H9 (cell line): ENCODE data around the gene ADARB2. TPM values are rescaled to one million over a fixed set of nuclear protein-coding genes. Genes with fewer than 3 reads are reported as not detected.

Experiments
- DNase-seq: peaks from one replicate; pipeline ENCODE4 v3.0.0-alpha.2; 2017
- H2AFZ ChIP-seq: one replicate; pipeline ENCODE4 v1.6.1; 2013; ENCODE audit warnings: mild to moderate bottlenecking, low read length, control low read depth, moderate library complexity
- H2AK5ac ChIP-seq: 2 replicates; pipeline ENCODE4 v1.6.1; 2013; ENCODE audit warnings: low read length, control low read depth, mixed read lengths; ENCODE audit not compliant: insufficient read length
- H2BK120ac ChIP-seq: one replicate; pipeline ENCODE4 v1.6.1; 2013; ENCODE audit warnings: low read depth, mild to moderate bottlenecking, low read length, control low read depth, inconsistent platforms; ENCODE audit not compliant: poor library complexity, severe bottlenecking
- H2BK12ac ChIP-seq: 2 replicates; pipeline ENCODE4 v1.6.1; 2013; ENCODE audit warnings: low read length, control low read depth, mixed read lengths, low read depth; ENCODE audit not compliant: insufficient read length
- H2BK15ac ChIP-seq: 2 replicates; pipeline ENCODE4 v1.6.1; 2013; ENCODE audit warnings: low read depth, low read length, control low read depth
- H2BK20ac ChIP-seq: one replicate; pipeline ENCODE4 v1.6.1; 2013; ENCODE audit warnings: low read depth, mild to moderate bottlenecking, low read length, control low read depth, inconsistent platforms; ENCODE audit not compliant: poor library complexity, severe bottlenecking
- H2BK5ac ChIP-seq: 2 replicates; pipeline ENCODE4 v1.6.1; 2013; ENCODE audit warnings: low read length, control low read depth, mixed read lengths; ENCODE audit not compliant: insufficient read length
- H3K14ac ChIP-seq: 2 replicates; pipeline ENCODE4 v1.6.1; 2013; ENCODE audit warnings: low read length, control low read depth; ENCODE audit not compliant: insufficient read depth
- H3K18ac ChIP-seq: 2 replicates; pipeline ENCODE4 v1.6.1; 2013; ENCODE audit warnings: low read depth, mild to moderate bottlenecking, mixed read lengths, low read length, control low read depth; ENCODE audit not compliant: insufficient read length
- H3K23ac ChIP-seq: 2 replicates; pipeline ENCODE4 v1.6.1; 2013; ENCODE audit warnings: low read length, control low read depth, mixed read lengths, low read depth; ENCODE audit not compliant: insufficient read length
- H3K23me2 ChIP-seq: 2 replicates; pipeline ENCODE4 v1.6.1; 2013; ENCODE audit warnings: low read depth, mild to moderate bottlenecking, mixed read lengths, low read length, control low read depth; ENCODE audit not compliant: insufficient read length, poor library complexity, severe bottlenecking
- H3K27ac ChIP-seq: 2 replicates; pipeline ENCODE4 v1.5.1; 2013; ENCODE audit warnings: low read length, control low read depth, mixed read lengths, low read depth; ENCODE audit not compliant: insufficient read length
- H3K27me3 ChIP-seq: 2 replicates; pipeline ENCODE4 v1.6.1; 2013; ENCODE audit warnings: low read length, control low read depth, inconsistent platforms; ENCODE audit not compliant: insufficient read depth
- H3K4ac ChIP-seq: 2 replicates; pipeline ENCODE4 v1.6.1; 2013; ENCODE audit warnings: low read depth, mild to moderate bottlenecking, control low read depth, inconsistent platforms, low read length, moderate library complexity
- H3K4me1 ChIP-seq: 2 replicates; pipeline ENCODE4 v1.6.1; 2013; ENCODE audit warnings: low read length, control low read depth, inconsistent platforms; ENCODE audit not compliant: insufficient read depth
- H3K4me2 ChIP-seq: 2 replicates; pipeline ENCODE4 v1.6.1; 2013; ENCODE audit warnings: low read length, control low read depth, mixed read lengths; ENCODE audit not compliant: insufficient read length, insufficient read depth
- H3K56ac ChIP-seq: 2 replicates; pipeline ENCODE4 v1.6.1; 2013; ENCODE audit warnings: low read depth, mild to moderate bottlenecking, mixed read lengths, low read length, control low read depth; ENCODE audit not compliant: insufficient read length
- H3K79me1 ChIP-seq: 2 replicates; pipeline ENCODE4 v1.6.1; 2013; ENCODE audit warnings: low read depth, mild to moderate bottlenecking, moderate library complexity, low read length, control low read depth, inconsistent platforms; ENCODE audit not compliant: insufficient read depth, poor library complexity, severe bottlenecking
- H3K79me2 ChIP-seq: 2 replicates; pipeline ENCODE4 v1.6.1; 2013; ENCODE audit warnings: low read length, control low read depth, inconsistent platforms; ENCODE audit not compliant: insufficient read depth
- H3K9ac ChIP-seq: 2 replicates; pipeline ENCODE4 v1.6.1; 2013; ENCODE audit warnings: low read length, control low read depth, mixed read lengths; ENCODE audit not compliant: insufficient read length; ENCODE audit errors: extremely low read depth
- H3K9me3 ChIP-seq: one replicate; pipeline ENCODE4 v1.6.1; 2013; ENCODE audit warnings: low read depth, low read length, inconsistent platforms; ENCODE audit not compliant: control insufficient read depth
- H3T11ph ChIP-seq: one replicate; pipeline ENCODE4 v1.6.1; 2013; ENCODE audit warnings: mild to moderate bottlenecking, low read length, control low read depth, inconsistent platforms
- H4K20me1 ChIP-seq: one replicate; pipeline ENCODE4 v1.6.1; 2013; ENCODE audit not compliant: control insufficient read depth, insufficient read length, insufficient read depth
- H4K5ac ChIP-seq: 2 replicates; pipeline ENCODE4 v1.6.1; 2013; ENCODE audit warnings: low read depth, mild to moderate bottlenecking, mixed read lengths, low read length, control low read depth; ENCODE audit not compliant: insufficient read length
- H4K8ac ChIP-seq: replicated peaks from 2 replicates; pipeline ENCODE4 v1.6.1; 2013; ENCODE audit warnings: low read length, control low read depth, mixed read lengths, low read depth; ENCODE audit not compliant: insufficient read length
- H4K91ac ChIP-seq: 2 replicates; pipeline ENCODE4 v1.6.1; 2013; ENCODE audit warnings: low read depth, mild to moderate bottlenecking, moderate library complexity, mixed read lengths, low read length, control low read depth; ENCODE audit not compliant: insufficient read length
- H3K27ac Mint-ChIP-seq, 3 experiments: 2 replicates in 2 of 3; 3 replicates in 1 of 3; pipeline ENCODE4 v1.8.0; 2020 to 2021; ENCODE audit warnings: mixed read lengths in 3 of 3, mild to moderate bottlenecking in 1 of 3, moderate library complexity in 1 of 3
- H3K27me3 Mint-ChIP-seq: 2 replicates; pipeline ENCODE4 v1.8.0; 2021; ENCODE audit warnings: low read depth, mild to moderate bottlenecking, moderate library complexity, mixed read lengths
- H3K36me3 Mint-ChIP-seq, 3 experiments: 2 replicates in 2 of 3; 3 replicates in 1 of 3; pipeline ENCODE4 v1.8.0; 2020 to 2021; ENCODE audit warnings: low read depth in 3 of 3, mixed read lengths in 3 of 3; ENCODE audit not compliant: insufficient read depth in 1 of 3
- H3K4me1 Mint-ChIP-seq, 2 experiments: 2 replicates each; pipeline ENCODE4 v1.8.0; 2020; ENCODE audit warnings: mixed read lengths in 2 of 2
- H3K4me3 Mint-ChIP-seq, 2 experiments: 2 replicates in 1 of 2; 3 replicates in 1 of 2; pipeline ENCODE4 v1.8.0; 2020 to 2021; ENCODE audit warnings: mild to moderate bottlenecking in 2 of 2, mixed read lengths in 2 of 2, moderate library complexity in 1 of 2
- H3K9me3 Mint-ChIP-seq, 2 experiments: 2 replicates in 1 of 2; 3 replicates in 1 of 2; pipeline ENCODE4 v1.8.0; 2020; ENCODE audit warnings: mild to moderate bottlenecking in 2 of 2, mixed read lengths in 2 of 2, moderate library complexity in 1 of 2
- WGBS: extraction: QIAGEN DNeasy Blood & Tissue Kit; methylation state at CpG from one replicate; pipeline ENCODE4 v1.1.7; 2013; ENCODE audit warnings: missing lambda C conversion rate, low lambda C conversion rate, mixed read lengths; ENCODE audit not compliant: insufficient read length; ENCODE audit errors: extremely low coverage; 5-methylcytosine and 5-hydroxymethylcytosine counted together
- total RNA-seq: library from RNA; stranded (reverse); gene quantifications from 2 replicates; pipeline ENCODE4 v1.2.1, GENCODE V29; 2021
- TF ChIP-seq, protein P1 (sequence below): fragments of 200-600 bp; sonication (generic); conservative IDR thresholded peaks from 3 replicates; pipeline ENCODE4 v1.8.0; 2021; ENCODE audit warnings: antibody characterized with exemption, mild to moderate bottlenecking

ADARB2 gene
- total RNA-seq, 1 experiment from 2014 or later, result 0.87 TPM

DNA sequence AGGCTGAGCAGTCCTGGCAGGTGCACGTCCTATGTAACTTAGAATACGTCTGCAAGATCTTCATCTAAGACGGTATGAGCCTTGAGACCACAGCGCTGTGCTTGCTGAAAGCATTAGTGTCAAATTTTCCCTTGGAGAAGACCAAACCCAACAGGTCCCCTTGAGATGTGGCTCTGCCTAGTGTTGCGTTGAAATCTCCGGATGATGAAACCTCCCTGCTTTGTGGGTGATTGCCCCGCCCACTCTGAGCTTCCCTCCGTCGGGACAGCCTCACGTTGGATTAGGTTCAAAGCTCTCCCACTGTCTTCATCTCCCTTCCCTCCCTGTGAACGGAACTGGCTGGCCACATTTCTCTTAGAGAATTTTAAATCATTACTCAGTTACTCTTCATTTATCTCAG lies 102.0 kb downstream of the ADARB2 start:
- Histone ChIP-seq H3K79me1 (no peaks in the 10 kb centered on the region), H3K18ac (no peak overlapping the region), H4K5ac (no peak overlapping the region), H2BK5ac (no peak overlapping the region), H3K14ac (no peak overlapping the region), H3K79me2 (no peaks in the 10 kb centered on the region), H3K4me2 (no peak overlapping the region), H3K4ac (no peak overlapping the region), H4K20me1 (peaks cover 2% of the 10 kb centered on the region), H3K9ac (no peak overlapping the region), H3K4me1 (no peaks in the 10 kb centered on the region), H2BK120ac (no peak overlapping the region), H2AFZ (no peak overlapping the region), H4K91ac (no peak overlapping the region), H4K8ac (no peak overlapping the region), H2BK12ac (no peak overlapping the region), H3K27me3 (no peaks in the 10 kb centered on the region), H3K23ac (no peak overlapping the region), H3K27ac (no peak overlapping the region), H3K23me2 (no peaks in the 10 kb centered on the region), H2BK15ac (no peak overlapping the region), H3T11ph (no peak overlapping the region), H2BK20ac (no peak overlapping the region), H2AK5ac (no peak overlapping the region), H3K9me3 (no peaks in the 10 kb centered on the region), H3K56ac (no peak overlapping the region)
- no peak for DNase-seq
- Mint-ChIP-seq H3K4me1 (peaks cover 6 to 9% of the 10 kb centered on the region in 2 experiments), H3K27me3 (peaks cover 5% of the 10 kb centered on the region; the same call in 1 of the 2 replicates), H3K27ac (no peak overlapping the region; a peak in 1 of 7 replicates), H3K9me3 (no peaks in the 10 kb centered on the region), H3K4me3 (no peak overlapping the region), H3K36me3 (peaks cover 0 to 2% (median 0%) of the 10 kb centered on the region in 3 experiments; a peak in 2 of 7 replicates)
- TF ChIP-seq, protein P1, sequence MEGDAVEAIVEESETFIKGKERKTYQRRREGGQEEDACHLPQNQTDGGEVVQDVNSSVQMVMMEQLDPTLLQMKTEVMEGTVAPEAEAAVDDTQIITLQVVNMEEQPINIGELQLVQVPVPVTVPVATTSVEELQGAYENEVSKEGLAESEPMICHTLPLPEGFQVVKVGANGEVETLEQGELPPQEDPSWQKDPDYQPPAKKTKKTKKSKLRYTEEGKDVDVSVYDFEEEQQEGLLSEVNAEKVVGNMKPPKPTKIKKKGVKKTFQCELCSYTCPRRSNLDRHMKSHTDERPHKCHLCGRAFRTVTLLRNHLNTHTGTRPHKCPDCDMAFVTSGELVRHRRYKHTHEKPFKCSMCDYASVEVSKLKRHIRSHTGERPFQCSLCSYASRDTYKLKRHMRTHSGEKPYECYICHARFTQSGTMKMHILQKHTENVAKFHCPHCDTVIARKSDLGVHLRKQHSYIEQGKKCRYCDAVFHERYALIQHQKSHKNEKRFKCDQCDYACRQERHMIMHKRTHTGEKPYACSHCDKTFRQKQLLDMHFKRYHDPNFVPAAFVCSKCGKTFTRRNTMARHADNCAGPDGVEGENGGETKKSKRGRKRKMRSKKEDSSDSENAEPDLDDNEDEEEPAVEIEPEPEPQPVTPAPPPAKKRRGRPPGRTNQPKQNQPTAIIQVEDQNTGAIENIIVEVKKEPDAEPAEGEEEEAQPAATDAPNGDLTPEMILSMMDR, result no peak
- WGBS, result no CpG with 5 or more reads among the region's 11 CpGs
